SK-N-SH (cell line): ENCODE data around the gene MEIS1. TPM values are rescaled to one million over a fixed set of nuclear protein-coding genes. Genes with fewer than 3 reads are reported as not detected.

Experiments used
- CTCF ChIA-PET: fragments of 300-600, 350-600 bp; formaldehyde crosslinking; extraction: SDS; loops from one replicate; lab custom pipeline; 2021; lab: Yijun Ruan, JAX
- POLR2A ChIA-PET: fragments of 350-600 bp; sonication (Branson Sonifier 250); formaldehyde crosslinking; extraction: SDS; loops from one replicate; lab custom pipeline; 2020; ENCODE audit warnings: antibody characterized with exemption, inconsistent platforms; lab: Yijun Ruan, JAX
- DNase-seq: peaks from one replicate; pipeline ENCODE4 v3.0.0; 2012
- H2AFZ ChIP-seq: fragments of 200-600 bp; sonication (generic); 2 replicates; pipeline ENCODE4 v1.8.1; 2016; ENCODE audit warnings: antibody characterized with exemption, mild to moderate bottlenecking, low read depth
- H3F3A ChIP-seq: fragments of 200-600 bp; sonication (generic); replicated peaks from 2 replicates; pipeline ENCODE3; 2016; ENCODE audit warnings: antibody characterized with exemption, mild to moderate bottlenecking; ENCODE audit not compliant: insufficient read depth
- H3K27ac ChIP-seq, 2 experiments: fragments of 200-500 bp in 1 of 2; fragments of 200-600 bp in 1 of 2; sonication (Bioruptor generic) in 1 of 2; sonication (generic), shearing (Covaris generic) in 1 of 2; 2 replicates each; pipeline versions ENCODE4 v1.5.1 to v1.6.1; 2014 to 2016; ENCODE audit warnings: low read depth in 2 of 2, inconsistent platforms in 1 of 2, low read length in 1 of 2, mild to moderate bottlenecking in 1 of 2, mixed read lengths in 1 of 2
- H3K27me3 ChIP-seq: fragments of 200-600 bp; sonication (generic), shearing (Covaris generic); 2 replicates; pipeline ENCODE4 v1.6.1; 2016; ENCODE audit warnings: mixed run types; ENCODE audit not compliant: insufficient read depth
- H3K36me3 ChIP-seq, 2 experiments: fragments of 200-500 bp in 1 of 2; fragments of 200-600 bp in 1 of 2; sonication (Bioruptor generic) in 1 of 2; sonication (generic) in 1 of 2; replicated peaks in 1 of 2; 2 replicates each; pipeline versions ENCODE3 to v1.5.1; 2014 to 2016; ENCODE audit warnings: low read length in 1 of 2, mild to moderate bottlenecking in 1 of 2; ENCODE audit not compliant: insufficient read depth in 2 of 2, control insufficient read depth in 1 of 2
- H3K4me1 ChIP-seq, 2 experiments: fragments of 200-500 bp in 1 of 2; fragments of 200-600 bp in 1 of 2; sonication (Bioruptor generic) in 1 of 2; sonication (generic), shearing (Covaris generic) in 1 of 2; 2 replicates each; pipeline versions ENCODE4 v1.5.1 to v1.6.1; 2014 to 2016; ENCODE audit warnings: low read depth in 1 of 2, low read length in 1 of 2, mixed run types in 1 of 2; ENCODE audit not compliant: insufficient read depth in 2 of 2, control insufficient read depth in 1 of 2
- H3K4me2 ChIP-seq: fragments of 200-600 bp; sonication (generic), shearing (Covaris generic); 2 replicates; pipeline ENCODE4 v1.6.1; 2017; ENCODE audit warnings: mixed run types
- H3K4me3 ChIP-seq, 2 experiments: fragments of 200-500 bp in 1 of 2; fragments of 200-600 bp in 1 of 2; sonication (Bioruptor generic) in 1 of 2; sonication (generic), shearing (Covaris generic) in 1 of 2; 2 replicates each; pipeline versions ENCODE4 v1.5.1 to v1.8.1; 2014 to 2016; ENCODE audit warnings: low read depth in 2 of 2, inconsistent platforms in 1 of 2, low read length in 1 of 2, mild to moderate bottlenecking in 1 of 2, mixed read lengths in 1 of 2, moderate library complexity in 1 of 2
- H3K79me2 ChIP-seq: fragments of 200-600 bp; sonication (generic); 2 replicates; pipeline ENCODE4 v1.8.1; 2017; ENCODE audit warnings: mild to moderate bottlenecking; ENCODE audit not compliant: insufficient read depth
- H3K9ac ChIP-seq: fragments of 200-600 bp; sonication (generic); 2 replicates; pipeline ENCODE4 v1.6.1; 2017; ENCODE audit warnings: mixed run types
- H3K9me2 ChIP-seq: fragments of 200-600 bp; sonication (generic); 2 replicates; pipeline ENCODE4 v1.6.1; 2017; ENCODE audit warnings: mixed run types
- H3K9me3 ChIP-seq: fragments of 200-600 bp; sonication (generic); 2 replicates; pipeline ENCODE4 v1.6.1; 2017; ENCODE audit warnings: mixed run types, mild to moderate bottlenecking, moderate library complexity
- H4K20me1 ChIP-seq: fragments of 200-600 bp; sonication (generic); 2 replicates; pipeline ENCODE4 v1.6.1; 2017; ENCODE audit warnings: mild to moderate bottlenecking, mixed run types; ENCODE audit not compliant: insufficient read depth
- CTCF ChIP-seq: fragments of 200-600 bp; sonication (generic); IDR thresholded peaks from 2 replicates; pipeline ENCODE4 v1.6.1; 2017; ENCODE audit warnings: antibody characterized with exemption, mild to moderate bottlenecking, moderate library complexity
- EZH2phosphoT487 ChIP-seq: fragments of 200-600 bp; sonication (generic); IDR thresholded peaks from 2 replicates; pipeline ENCODE4 v1.6.1; 2017; ENCODE audit warnings: low read depth, mixed run types, mild to moderate bottlenecking, antibody characterized with exemption, moderate library complexity, borderline replicate concordance
- FOSL2 ChIP-seq: IDR thresholded peaks from 2 replicates; pipeline ENCODE4 v1.4.0; 2012; ENCODE audit warnings: low read depth, mild to moderate bottlenecking, moderate library complexity, borderline replicate concordance
- FOXM1 ChIP-seq: IDR thresholded peaks from 2 replicates; pipeline ENCODE4 v1.4.0; 2012; ENCODE audit warnings: low read depth, mild to moderate bottlenecking
- GABPA ChIP-seq: IDR thresholded peaks from 2 replicates; pipeline ENCODE4 v1.4.0; 2012; ENCODE audit warnings: low read depth, mild to moderate bottlenecking
- GATA2 ChIP-seq: sonication (generic); formaldehyde crosslinking; IDR thresholded peaks from 2 replicates; pipeline ENCODE4 v1.5.0; 2020; ENCODE audit warnings: mild to moderate bottlenecking, missing genetic modification reagents
- IRF3 ChIP-seq: fragments of 150-350 bp; IDR thresholded peaks from 2 replicates; pipeline ENCODE4 v1.6.1; 2016; ENCODE audit warnings: mild to moderate bottlenecking, low read depth, low read length
- NRF1 ChIP-seq: IDR thresholded peaks from 2 replicates; pipeline ENCODE4 v1.6.1; 2012; ENCODE audit warnings: low read depth, mild to moderate bottlenecking, low read length
- POLR2AphosphoS5 ChIP-seq: IDR thresholded peaks from 2 replicates; pipeline ENCODE4 v1.6.1; 2012; ENCODE audit warnings: low read depth, low read length
- RAD21 ChIP-seq: IDR thresholded peaks from 2 replicates; pipeline ENCODE4 v1.6.1; 2012; ENCODE audit warnings: mild to moderate bottlenecking, low read length
- RFX5 ChIP-seq: IDR thresholded peaks from 2 replicates; pipeline ENCODE4 v1.6.1; 2012; ENCODE audit warnings: mild to moderate bottlenecking, improper control_type of control experiment, low read length
- RXRA ChIP-seq: IDR thresholded peaks from 2 replicates; pipeline ENCODE4 v1.4.0; 2012; ENCODE audit warnings: low read depth, mild to moderate bottlenecking, borderline replicate concordance
- TAF1 ChIP-seq: IDR thresholded peaks from 2 replicates; pipeline ENCODE4 v1.6.1; 2012; ENCODE audit warnings: low read depth, mild to moderate bottlenecking, low read length, moderate library complexity, borderline replicate concordance
- TEAD4 ChIP-seq: IDR thresholded peaks from 2 replicates; pipeline ENCODE4 v1.4.0; 2012; ENCODE audit warnings: mild to moderate bottlenecking, borderline replicate concordance; ENCODE audit not compliant: insufficient read depth
- WGBS: methylation state at CpG from one replicate; pipeline ENCODE4 v1.1.6; 2017; ENCODE audit warnings: low lambda C conversion rate; 5-methylcytosine and 5-hydroxymethylcytosine counted together
- polyA plus RNA-seq, 3 experiments: library from polyadenylated mRNA; depleted of rRNA; stranded (reverse); fragments of >200 nt; gene quantifications; 2 replicates each; pipeline ENCODE4 v1.2.3, GENCODE V29; 2012
- TF ChIP-seq, protein P1 (sequence below): IDR thresholded peaks from 2 replicates; pipeline ENCODE4 v1.4.0; 2012; ENCODE audit warnings: low read depth, borderline replicate concordance
- TF ChIP-seq, protein P2 (sequence below): IDR thresholded peaks from 2 replicates; pipeline ENCODE4 v1.4.0; 2012; ENCODE audit warnings: low read depth
- TF ChIP-seq, protein P3 (sequence below): fragments of 150-350 bp; IDR thresholded peaks from 2 replicates; pipeline ENCODE4 v1.6.1; 2017; ENCODE audit warnings: antibody characterized with exemption, low read length, low read depth, borderline replicate concordance

The MEIS1 gene
- polyA plus RNA-seq, 1 of the 3 experiments (the other 2 are of a cell fraction) = 16.9 TPM

DNA sequence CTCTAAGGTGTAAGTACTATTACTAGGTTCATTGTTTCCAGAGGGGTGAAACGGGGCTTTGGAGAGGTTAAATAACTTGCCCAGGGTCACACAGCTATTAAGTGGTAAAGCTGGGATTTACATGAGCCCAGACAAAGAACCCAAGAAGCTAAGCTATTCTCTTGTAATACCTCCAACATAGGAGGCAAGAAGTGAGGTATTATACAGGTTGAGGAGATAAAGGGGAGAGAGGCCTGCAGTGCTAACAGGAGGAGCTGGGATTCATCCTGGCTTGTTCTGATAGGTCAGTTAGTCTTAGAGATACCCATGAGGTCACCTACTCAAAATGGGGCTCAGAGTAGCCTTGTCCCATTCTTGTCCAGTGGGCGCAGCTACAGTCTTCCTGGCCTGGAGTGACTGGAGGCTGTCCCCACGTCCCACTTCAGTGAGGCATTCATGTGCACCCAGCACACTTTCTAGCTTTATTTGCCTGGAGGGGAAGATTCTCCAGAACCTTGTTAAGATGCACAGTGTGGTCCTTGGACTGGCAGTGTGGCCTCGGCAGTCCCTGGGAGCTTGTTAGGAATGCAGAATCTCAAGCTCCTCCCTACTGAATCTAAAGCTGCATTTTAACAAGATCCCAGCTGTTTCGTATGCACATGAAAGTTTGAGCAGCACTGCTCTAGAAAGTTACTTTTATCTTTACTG is 63.5 kb downstream of the MEIS1 start:
- Histone ChIP-seq H3K4me1 (peaks cover 3 to 19% of the 10 kb centered on the region in 2 experiments; a peak in 3 of 4 replicates), H4K20me1 (no peaks in the 10 kb centered on the region; the same call in 1 of the 2 replicates), H3K9ac (no peak overlapping the region), H3K4me2 (no peak overlapping the region), H2AFZ (no peak overlapping the region), H3K9me3 (no peaks in the 10 kb centered on the region), H3K9me2 (no peaks in the 10 kb centered on the region), H3K27ac (no peak overlapping the region), H3K27me3 (no peaks in the 10 kb centered on the region), H3K36me3 (peaks cover 19 to 29% of the 10 kb centered on the region in 2 experiments), H3K79me2 (no peaks in the 10 kb centered on the region), H3K4me3 (no peak overlapping the region), H3F3A (no peaks in the 10 kb centered on the region)
- ChIA-PET POLR2A (interaction anchor here (1.0 kb wide), 1 partner anchor 10 kb away, joined by 3 read pairs; no protein-coding TSS in a partner anchor), CTCF (interaction anchor here (0.9 to 1.0 kb wide), 3 partner anchors 57 to 1342 kb away, joined by 3 read pairs; no protein-coding TSS in a partner anchor)
- 87% methylated on average over 3 of the region's 5 CpGs for WGBS
- DNase-seq = no peak
- TF ChIP-seq, protein P1, sequence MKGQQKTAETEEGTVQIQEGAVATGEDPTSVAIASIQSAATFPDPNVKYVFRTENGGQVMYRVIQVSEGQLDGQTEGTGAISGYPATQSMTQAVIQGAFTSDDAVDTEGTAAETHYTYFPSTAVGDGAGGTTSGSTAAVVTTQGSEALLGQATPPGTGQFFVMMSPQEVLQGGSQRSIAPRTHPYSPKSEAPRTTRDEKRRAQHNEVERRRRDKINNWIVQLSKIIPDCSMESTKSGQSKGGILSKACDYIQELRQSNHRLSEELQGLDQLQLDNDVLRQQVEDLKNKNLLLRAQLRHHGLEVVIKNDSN = no peak
- TF ChIP-seq GATA2 (CRISPR knock-in tag) = no peak
- no peak for TF ChIP-seq FOSL2
- TF ChIP-seq NRF1 = no peak
- TF ChIP-seq, protein P2, sequence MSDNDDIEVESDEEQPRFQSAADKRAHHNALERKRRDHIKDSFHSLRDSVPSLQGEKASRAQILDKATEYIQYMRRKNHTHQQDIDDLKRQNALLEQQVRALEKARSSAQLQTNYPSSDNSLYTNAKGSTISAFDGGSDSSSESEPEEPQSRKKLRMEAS = no peak
- no peak for TF ChIP-seq IRF3
- TF ChIP-seq RXRA = no peak
- no peak for TF ChIP-seq TAF1

GRCh38 chr2:66501267-66501666 is 66.3 kb downstream of the MEIS1 start:
- no peaks in the 10 kb centered on the region; the same call in 1 of the 2 replicates for H4K20me1 ChIP-seq
- H3K79me2 ChIP-seq = peaks cover 11% of the 10 kb centered on the region
- H3K9me3 ChIP-seq = no peaks in the 10 kb centered on the region
- POLR2A ChIA-PET = no interaction called here
- peaks cover 16 to 19% of the 10 kb centered on the region in 2 experiments for H3K36me3 ChIP-seq
- H3K4me1 ChIP-seq = peaks cover 3 to 10% of the 10 kb centered on the region in 2 experiments; a peak in 3 of 4 replicates
- H3K27me3 ChIP-seq = no peaks in the 10 kb centered on the region
- CTCF ChIA-PET = no interaction called here
- H3K9me2 ChIP-seq = no peaks in the 10 kb centered on the region
- H3K4me3 ChIP-seq = no peak overlapping the region
- no peaks in the 10 kb centered on the region for H3F3A ChIP-seq
- no peak overlapping the region for H3K4me2 ChIP-seq
- no peak overlapping the region for H2AFZ ChIP-seq
- TF ChIP-seq RAD21 (no peak), GATA2 (CRISPR knock-in tag) (no peak), POLR2AphosphoS5 (no peak), FOXM1 (no peak), CTCF (no peak), TEAD4 (no peak), EZH2phosphoT487 (no peak), RFX5 (no peak), NRF1 (no peak), FOSL2 (no peak), GABPA (no peak)
- TF ChIP-seq, protein P3, sequence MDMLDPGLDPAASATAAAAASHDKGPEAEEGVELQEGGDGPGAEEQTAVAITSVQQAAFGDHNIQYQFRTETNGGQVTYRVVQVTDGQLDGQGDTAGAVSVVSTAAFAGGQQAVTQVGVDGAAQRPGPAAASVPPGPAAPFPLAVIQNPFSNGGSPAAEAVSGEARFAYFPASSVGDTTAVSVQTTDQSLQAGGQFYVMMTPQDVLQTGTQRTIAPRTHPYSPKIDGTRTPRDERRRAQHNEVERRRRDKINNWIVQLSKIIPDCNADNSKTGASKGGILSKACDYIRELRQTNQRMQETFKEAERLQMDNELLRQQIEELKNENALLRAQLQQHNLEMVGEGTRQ = no peak
- no peak overlapping the region for H3K27ac ChIP-seq
- no peak for DNase-seq
- no peak overlapping the region for H3K9ac ChIP-seq
